Left lung (tissue), 10 donors: ENCODE results near the gene FAM89B. TPM values are rescaled to one million over a fixed set of nuclear protein-coding genes. Genes with fewer than 3 reads are reported as not detected.

ENCODE experiments used
- ATAC-seq: fragments of 200-7000 bp; cut with Tn5 transposase; one replicate; pipeline ENCODE4 v1.9.1; 2020; ENCODE audit warnings: moderate library complexity
- DNase-seq, 4 donors: peaks; one replicate each; pipeline ENCODE4 v3.0.0-alpha.2; 2013 to 2020
- H3K27ac ChIP-seq, 2 donors: fragments of 200-600 bp; sonication (generic) in 1 of 2; one replicate each; pipeline versions ENCODE4 v1.5.0 to v1.8.0; 2020 to 2021
- H3K27me3 ChIP-seq, 2 donors: fragments of 200-600 bp; sonication (generic) in 1 of 2; one replicate each; pipeline versions ENCODE4 v1.5.0 to v1.8.0; 2020 to 2021
- H3K36me3 ChIP-seq, 2 donors: fragments of 200-600 bp; sonication (generic) in 1 of 2; one replicate each; pipeline versions ENCODE4 v1.5.0 to v1.8.0; 2020 to 2021
- H3K4me1 ChIP-seq, 2 donors: fragments of 200-600 bp; one replicate each; pipeline ENCODE4 v1.8.0; 2021
- H3K4me3 ChIP-seq, 2 donors: fragments of 200-600 bp; sonication (generic) in 1 of 2; one replicate each; pipeline versions ENCODE4 v1.5.0 to v1.8.0; 2020 to 2021; ENCODE audit warnings: mild to moderate bottlenecking in 1 of 2
- H3K9me3 ChIP-seq, 2 donors: fragments of 200-600 bp; sonication (generic) in 1 of 2; one replicate each; pipeline versions ENCODE4 v1.5.0 to v1.8.0; 2020 to 2021
- intact Hi-C, 2 donors: fragments of 100-400 bp; cut with DNase I; formaldehyde crosslinking; loops; one replicate each; pipeline versions ENCODE4 v1.11.2 to v1.14.2; 2022
- polyA plus RNA-seq, 6 donors: library from polyadenylated mRNA; unstranded; fragments of 120-200 nt; gene quantifications; one replicate each; pipeline ENCODE4 v1.2.1, GENCODE V29; 2013; ENCODE audit not compliant: insufficient read length in 6 of 6
- total RNA-seq, 2 donors: library from RNA; stranded (reverse); fragmentation: NEBNext Ultra II Directional; extraction: Animal tissue kit (Norgen Biotek cat#: 25700); gene quantifications; one replicate each; pipeline ENCODE4 v1.2.1, GENCODE V29; 2021
- TF ChIP-seq, protein P1 (sequence below), 2 donors: fragments of 200-600 bp; sonication (generic) in 1 of 2; IDR thresholded peaks; one replicate each; pipeline versions ENCODE4 v1.5.0 to v1.8.0; 2021; ENCODE audit warnings: antibody characterized with exemption in 2 of 2
- donor health status: DM: no; HTN: yes; CAD: no.
- donor health status: DM: no; HTN: no; CAD: no.

FAM89B gene
- total and polyA plus RNA-seq, 8 donors: 20.7 to 57.5 (median 34.9) TPM

DNA sequence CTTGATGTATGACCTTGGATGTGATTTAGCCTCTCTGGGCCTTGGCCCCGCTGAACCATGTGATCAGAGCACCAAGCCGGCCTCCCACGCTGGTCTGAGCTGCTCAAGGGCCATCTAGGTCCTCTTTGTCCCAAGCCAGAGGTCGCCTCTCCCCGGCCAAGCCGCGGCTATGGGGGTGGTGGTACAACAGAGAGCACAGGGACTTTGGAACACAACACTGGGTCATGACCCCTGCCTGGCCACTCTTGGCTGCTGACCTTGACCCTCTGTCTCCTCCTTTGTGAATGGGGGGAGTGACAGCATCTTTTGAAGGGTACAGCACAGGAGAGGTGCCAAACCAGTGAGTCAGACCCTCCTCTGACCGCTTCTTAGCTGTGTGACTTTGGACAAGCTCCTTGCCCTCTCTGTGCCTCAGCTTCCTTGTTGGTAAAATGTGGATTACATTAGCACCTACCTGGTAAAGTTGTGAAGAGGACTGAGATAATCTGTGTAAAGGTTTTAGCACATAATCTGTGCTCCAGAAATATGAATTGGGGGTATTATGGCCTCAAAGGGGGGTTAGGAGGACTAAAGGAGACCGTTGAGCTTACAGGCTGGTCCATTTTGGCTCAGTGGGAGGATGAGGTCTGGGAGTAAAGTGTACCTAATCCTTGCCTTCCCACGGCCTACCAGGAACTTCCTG is 42.7 kb upstream of the FAM89B start:
- no peak overlapping the region for H3K27ac ChIP-seq
- no peaks in the 10 kb centered on the region for H3K27me3 ChIP-seq
- intact Hi-C loops: no loop called here
- DNase-seq: no peak
- H3K4me1 ChIP-seq: peaks cover 7 to 20% of the 10 kb centered on the region in 2 donors
- TF ChIP-seq, protein P1, sequence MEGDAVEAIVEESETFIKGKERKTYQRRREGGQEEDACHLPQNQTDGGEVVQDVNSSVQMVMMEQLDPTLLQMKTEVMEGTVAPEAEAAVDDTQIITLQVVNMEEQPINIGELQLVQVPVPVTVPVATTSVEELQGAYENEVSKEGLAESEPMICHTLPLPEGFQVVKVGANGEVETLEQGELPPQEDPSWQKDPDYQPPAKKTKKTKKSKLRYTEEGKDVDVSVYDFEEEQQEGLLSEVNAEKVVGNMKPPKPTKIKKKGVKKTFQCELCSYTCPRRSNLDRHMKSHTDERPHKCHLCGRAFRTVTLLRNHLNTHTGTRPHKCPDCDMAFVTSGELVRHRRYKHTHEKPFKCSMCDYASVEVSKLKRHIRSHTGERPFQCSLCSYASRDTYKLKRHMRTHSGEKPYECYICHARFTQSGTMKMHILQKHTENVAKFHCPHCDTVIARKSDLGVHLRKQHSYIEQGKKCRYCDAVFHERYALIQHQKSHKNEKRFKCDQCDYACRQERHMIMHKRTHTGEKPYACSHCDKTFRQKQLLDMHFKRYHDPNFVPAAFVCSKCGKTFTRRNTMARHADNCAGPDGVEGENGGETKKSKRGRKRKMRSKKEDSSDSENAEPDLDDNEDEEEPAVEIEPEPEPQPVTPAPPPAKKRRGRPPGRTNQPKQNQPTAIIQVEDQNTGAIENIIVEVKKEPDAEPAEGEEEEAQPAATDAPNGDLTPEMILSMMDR (IDR thresholded peaks at IDR 0.05): no peak
- peaks cover 0 to 80% of the 10 kb centered on the region in 2 donors for H3K36me3 ChIP-seq
- no peak overlapping the region for H3K4me3 ChIP-seq
- H3K9me3 ChIP-seq: no peaks in the 10 kb centered on the region
- no peak for ATAC-seq

DNA sequence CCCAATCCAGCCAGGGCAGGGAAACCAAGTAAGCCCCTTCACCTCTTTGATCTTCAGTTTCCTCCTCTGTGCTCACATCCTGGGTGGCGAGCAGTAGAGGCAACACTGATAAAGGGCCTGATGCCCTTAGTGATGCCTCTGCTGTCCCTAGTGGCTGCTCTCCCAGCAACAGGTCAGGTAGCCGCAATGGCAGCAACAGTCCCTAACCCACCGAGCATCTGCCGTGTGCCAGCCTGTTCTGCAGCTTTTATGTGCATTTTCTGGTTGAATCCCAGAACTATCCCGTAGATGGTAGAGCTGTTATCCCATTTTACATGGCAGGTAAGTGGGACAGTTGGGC is 42.2 kb upstream of the FAM89B start:
- DNase-seq: no peak
- no peaks in the 10 kb centered on the region for H3K9me3 ChIP-seq
- peaks cover 7 to 20% of the 10 kb centered on the region in 2 donors for H3K4me1 ChIP-seq
- TF ChIP-seq, protein P1 (IDR thresholded peaks at IDR 0.05): no peak
- no peak overlapping the region for H3K27ac ChIP-seq
- H3K27me3 ChIP-seq: no peaks in the 10 kb centered on the region
- ATAC-seq: no peak
- intact Hi-C loops: no loop called here
- H3K4me3 ChIP-seq: no peak overlapping the region
- peaks cover 0 to 85% of the 10 kb centered on the region in 2 donors for H3K36me3 ChIP-seq

DNA sequence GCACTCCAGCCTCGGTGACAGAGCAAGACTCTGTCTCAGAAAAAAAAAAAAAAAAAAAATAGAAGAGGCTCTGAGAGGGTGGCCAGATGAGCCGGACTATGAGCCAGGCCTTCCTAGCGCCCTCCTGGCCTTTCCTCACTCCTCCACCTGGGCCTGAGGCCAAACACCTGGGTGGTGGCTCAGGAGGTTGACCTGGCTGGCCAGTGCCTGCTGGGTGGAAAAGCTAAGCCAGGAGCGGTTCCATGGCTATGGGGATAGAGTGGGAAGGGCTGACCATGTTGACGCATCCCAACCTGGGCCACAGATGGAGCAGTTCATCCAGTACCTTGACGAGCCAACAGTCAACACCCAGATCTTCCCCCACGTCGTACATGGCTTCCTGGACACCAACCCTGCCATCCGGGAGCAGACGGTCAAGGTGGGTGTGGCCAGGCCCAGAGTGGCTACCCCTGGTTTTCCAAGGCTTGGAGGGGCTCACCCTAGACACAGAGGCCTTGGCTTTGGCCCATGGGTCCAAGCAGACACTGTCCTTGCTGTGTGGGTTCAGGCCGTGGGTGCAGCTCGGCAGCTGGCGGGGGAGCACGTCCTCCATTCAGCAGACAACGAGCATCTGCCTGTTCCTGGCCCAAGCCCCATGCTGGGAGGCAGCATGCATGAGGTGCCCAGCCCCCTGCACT is 39.8 kb upstream of the FAM89B start:
- no peak for ATAC-seq
- Histone ChIP-seq H3K36me3 (peaks cover 0 to 99% of the 10 kb centered on the region in 2 donors), H3K27me3 (no peaks in the 10 kb centered on the region), H3K4me1 (peaks cover 0 to 5% of the 10 kb centered on the region in 2 donors), H3K27ac (no peak overlapping the region), H3K9me3 (no peaks in the 10 kb centered on the region), H3K4me3 (no peak overlapping the region)
- intact Hi-C loops: no loop called here
- TF ChIP-seq, protein P1 (IDR thresholded peaks at IDR 0.05): no peak
- DNase-seq: no peak

DNA sequence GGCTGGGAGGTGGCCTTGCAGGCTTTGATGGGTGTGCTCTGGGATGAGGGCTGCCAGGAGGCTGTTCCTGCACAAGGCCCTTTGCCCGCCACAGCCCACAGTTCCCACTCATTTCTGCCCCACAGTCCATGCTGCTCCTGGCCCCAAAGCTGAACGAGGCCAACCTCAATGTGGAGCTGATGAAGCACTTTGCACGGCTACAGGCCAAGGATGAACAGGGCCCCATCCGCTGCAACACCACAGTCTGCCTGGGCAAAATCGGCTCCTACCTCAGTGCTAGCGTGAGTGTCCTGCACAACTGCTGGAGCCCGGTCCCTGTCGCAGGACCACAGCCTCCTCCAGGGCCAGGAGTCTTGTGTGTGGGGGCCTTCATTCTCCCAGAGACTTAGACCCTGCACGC is 37.2 kb upstream of the FAM89B start:
- H3K4me1 ChIP-seq: peaks cover 0 to 14% of the 10 kb centered on the region in 2 donors
- no peak for ATAC-seq
- H3K36me3 ChIP-seq: peaks cover 0 to 97% of the 10 kb centered on the region in 2 donors
- H3K27ac ChIP-seq: no peak overlapping the region
- no peaks in the 10 kb centered on the region for H3K9me3 ChIP-seq
- intact Hi-C loops: no loop called here
- no peak overlapping the region for H3K4me3 ChIP-seq
- DNase-seq: no peak
- TF ChIP-seq, protein P1 (IDR thresholded peaks at IDR 0.05): no peak
- H3K27me3 ChIP-seq: no peaks in the 10 kb centered on the region

DNA sequence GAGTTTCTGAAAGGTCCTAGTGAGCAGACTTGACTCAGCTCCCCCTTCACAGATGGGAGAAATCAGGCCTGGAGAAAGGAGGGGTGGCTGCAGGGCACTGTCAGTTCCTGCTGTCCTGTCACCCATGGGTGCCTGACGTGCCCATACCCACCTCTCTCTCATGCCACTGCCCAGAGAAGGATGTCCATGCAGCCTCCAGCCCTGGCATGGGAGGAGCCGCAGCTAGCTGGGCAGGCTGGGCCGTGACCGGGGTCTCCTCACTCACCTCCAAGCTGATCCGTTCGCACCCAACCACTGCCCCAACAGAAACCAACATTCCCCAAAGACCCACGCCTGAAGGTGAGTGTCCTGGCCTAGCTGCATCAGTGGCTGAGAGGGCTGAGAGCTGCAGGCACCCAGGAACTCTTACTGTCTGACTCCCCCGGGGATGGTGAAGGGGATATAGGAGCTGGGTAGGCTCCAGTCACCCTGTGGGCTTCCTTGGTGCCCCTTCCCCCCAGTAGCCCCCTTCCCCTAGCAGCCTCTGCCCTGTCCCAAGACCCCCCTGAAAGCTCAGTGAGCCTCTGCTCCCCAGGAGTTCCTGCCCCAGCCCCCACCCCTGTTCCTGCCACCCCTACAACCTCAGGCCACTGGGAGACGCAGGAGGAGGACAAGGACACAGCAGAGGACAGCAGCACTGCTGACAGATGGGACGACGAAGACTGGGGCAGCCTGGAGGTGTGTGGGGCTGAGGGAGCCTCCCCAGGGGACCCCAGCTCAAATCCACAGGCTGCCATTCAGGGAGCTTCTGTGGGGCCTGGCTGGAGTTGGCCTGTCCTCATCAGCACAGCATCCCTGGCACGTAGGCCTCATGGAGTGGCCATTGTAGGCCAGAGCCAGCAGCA is 35.7 kb upstream of the FAM89B start:
- DNase-seq (no peak), ATAC-seq (no peak)
- Histone ChIP-seq H3K9me3 (no peaks in the 10 kb centered on the region), H3K27ac (no peak overlapping the region), H3K4me1 (peaks cover 8 to 26% of the 10 kb centered on the region in 2 donors), H3K4me3 (no peak overlapping the region), H3K36me3 (peaks cover 0 to 82% of the 10 kb centered on the region in 2 donors), H3K27me3 (no peaks in the 10 kb centered on the region)
- intact Hi-C loops: no loop called here
- TF ChIP-seq, protein P1 (IDR thresholded peaks at IDR 0.05): no peak
